Measurements from ENCODE around the gene NDRG3.
"Not testable (repeated sequence)": the region's sequence is repeated elsewhere in the genome, so short reads cannot be mapped to it uniquely, and the experiment has no call there.

Gene NDRG3

DNA sequence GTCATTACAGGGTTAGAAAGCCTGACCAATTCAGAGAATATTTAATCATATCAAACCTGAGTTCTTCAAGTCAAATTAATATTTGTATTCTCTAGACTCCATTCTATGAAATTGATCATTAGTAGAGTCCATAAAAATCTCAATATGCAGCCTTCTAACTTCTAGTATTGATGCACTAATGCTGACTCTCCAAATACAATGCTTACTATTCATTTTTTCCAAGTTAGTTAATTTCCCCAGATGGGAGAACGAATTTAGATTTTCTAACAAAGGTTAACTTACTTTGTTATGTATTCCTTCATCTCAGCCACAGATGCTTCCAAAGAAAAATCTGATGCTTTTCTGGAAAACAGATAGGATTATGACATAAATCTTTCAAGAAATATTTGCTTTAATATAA lies 12.4 kb upstream of the NDRG3 start:
- DNase-seq, result no peak

DNA sequence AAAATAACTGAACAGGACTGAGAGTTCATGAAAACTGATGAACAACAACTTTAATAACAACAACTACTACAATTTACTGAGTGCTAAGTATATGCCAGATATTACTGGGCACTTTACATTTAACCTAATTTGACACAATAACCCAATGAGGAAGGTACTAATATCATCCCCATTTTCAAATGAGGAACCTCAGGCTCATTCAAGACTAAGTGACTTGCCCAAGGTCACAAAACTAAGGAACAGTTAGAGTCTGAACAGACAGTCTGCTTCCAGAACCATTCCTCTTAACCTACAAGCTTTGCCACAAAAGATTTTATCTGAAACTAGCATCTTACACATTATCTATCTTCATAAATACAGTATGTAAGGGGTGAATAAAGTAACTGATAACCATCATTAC lies 10.6 kb upstream of the NDRG3 start:
- DNase-seq, result no peak

- DNase-seq, result no peak
Observed at GRCh38 chr20:36754656-36755222, 8.8 kb upstream of the NDRG3 start.

DNA sequence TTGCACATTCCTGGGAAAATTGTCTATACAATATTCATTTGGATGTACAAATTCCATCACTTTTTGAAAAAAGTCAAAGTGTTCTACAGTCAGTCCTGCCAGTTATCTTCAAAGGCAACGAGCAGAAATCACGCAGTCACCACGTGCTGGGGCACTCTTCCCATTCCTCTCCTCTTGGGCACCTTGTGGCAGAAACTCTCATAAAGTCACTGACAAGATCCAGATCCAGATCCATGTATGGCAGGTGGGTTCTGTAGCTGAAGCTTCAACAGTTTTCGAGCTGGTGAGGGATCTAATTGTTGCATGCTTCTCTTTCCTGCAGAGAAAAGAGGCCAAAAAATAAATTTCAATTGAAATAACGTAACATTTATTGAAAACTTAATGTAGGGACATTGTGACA lies 6.7 kb upstream of the NDRG3 start:
- no peak for DNase-seq

DNA sequence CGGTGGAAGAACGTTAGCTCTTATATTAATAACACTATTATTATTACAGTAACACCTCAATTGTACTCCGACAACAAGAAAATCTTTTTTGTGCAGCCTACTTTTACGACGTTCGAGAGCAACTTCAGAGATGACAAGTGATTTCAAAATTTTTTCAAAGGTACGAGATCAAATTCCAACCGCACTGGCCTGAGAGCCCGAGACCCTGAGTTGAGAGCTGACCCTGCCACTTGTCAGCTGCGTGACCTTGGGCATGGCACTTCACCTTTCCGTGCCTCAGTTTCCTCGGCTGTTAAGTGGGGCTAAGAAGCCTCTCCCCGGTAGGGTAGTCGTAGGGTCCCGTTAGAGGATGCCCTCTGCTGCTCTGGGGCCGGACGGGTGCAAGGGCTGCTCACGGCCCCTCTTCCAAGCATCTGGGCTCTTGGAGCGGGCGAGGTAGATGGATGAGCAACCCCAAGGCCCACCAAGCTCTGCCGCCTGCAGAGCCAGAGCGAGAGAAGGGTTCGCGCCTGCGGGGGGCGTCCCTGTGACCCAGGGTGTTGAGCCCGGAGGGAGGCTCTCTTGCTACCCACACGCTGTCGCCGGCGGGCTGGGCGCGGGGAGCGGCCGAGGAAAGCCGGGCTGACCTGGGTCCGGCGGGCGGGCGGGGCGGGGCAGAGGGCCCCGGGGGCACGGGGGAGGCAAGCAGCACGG lies 510 bp downstream of the NDRG3 start:
- DNase-seq, result peak; percentile 38

GRCh38 chr20:36744764-36745191 lies 1.1 kb downstream of the NDRG3 start:
- DNase-seq, result no peak

DNA sequence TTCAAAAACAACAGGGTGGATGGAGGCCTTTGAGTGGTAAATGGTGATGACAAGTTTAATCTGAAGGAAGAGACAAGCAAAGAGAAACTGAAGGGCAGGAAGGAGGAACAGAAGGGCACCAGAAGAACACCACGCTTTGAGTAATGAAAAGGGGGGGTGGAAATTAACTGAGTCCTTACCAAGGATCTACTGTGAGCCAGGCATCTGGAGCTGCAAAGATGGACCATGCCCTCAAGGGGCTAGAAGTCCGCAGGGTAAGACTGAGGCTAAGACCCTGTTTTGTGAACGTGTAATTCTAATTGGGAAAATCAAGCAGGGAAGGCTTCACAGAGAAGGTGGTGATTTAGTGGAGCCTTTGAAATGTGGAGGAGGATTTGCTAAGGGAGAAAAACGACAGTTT lies 1.6 kb downstream of the NDRG3 start:
- DNase-seq, result no peak

DNA sequence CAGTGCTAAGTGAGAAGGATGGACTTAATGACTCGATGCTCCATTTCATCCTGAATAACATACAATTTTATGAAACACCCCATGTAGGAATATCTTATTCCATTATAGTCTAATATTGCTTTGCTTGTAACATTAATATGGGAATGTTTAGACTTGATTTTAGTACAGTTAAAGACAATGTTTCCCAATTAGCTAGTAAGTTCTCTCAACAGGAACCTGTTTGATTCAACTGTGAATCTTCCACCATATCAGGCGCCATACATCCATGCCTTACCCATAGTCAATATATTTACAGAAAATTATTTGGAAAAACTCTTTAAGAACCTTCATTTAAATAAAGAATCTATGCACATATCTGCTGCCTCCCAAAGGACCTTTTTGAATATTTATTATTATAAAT lies 3.3 kb downstream of the NDRG3 start:
- DNase-seq, result no peak

DNA sequence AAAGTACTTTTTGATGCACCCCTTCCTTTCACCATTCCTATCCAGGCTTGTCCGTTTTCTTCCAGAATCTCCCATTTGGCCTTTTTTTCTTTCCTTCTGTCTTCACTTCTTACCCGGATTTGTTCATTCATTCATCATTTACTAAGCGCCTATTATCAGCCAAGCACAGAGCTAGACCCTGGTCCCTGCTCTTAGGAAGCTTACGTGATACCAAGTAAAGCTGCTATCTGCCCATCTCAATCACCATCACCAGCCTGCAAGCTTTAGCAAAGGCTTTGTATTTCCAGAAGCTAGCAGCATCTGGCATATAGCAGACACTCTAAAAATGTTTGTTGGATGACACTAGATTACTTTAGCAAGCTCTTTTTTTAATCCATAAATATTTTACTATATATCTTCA lies 4.8 kb downstream of the NDRG3 start:
- DNase-seq, result no peak

GRCh38 chr20:36737183-36737499 lies 8.7 kb downstream of the NDRG3 start:
- DNase-seq, result no peak

- no peak for DNase-seq
Observed at GRCh38 chr20:36736451-36737182, 9.3 kb downstream of the NDRG3 start.

DNA sequence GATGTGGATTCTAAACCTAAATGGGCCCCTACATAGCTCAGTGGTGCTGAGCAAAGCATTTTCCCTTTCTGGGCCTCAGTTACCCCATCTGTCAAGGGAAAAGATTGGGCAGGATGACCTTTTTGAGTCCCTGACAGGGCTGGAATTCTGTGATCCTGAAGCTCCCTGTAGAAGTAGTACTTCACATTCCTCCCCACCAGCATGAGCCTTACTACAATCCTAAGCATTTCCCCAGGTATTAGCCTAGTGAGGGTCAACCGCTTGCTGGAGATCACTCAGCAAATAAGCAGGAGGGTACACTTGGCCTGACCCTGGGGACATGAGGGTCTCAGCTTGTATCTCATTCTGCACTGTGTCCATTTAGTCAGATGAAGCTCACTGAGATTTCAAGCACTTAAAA lies 13.4 kb downstream of the NDRG3 start:
- DNase-seq, result no peak

GRCh38 chr20:36728986-36729385 lies 16.9 kb downstream of the NDRG3 start:
- DNase-seq, result no peak

DNA sequence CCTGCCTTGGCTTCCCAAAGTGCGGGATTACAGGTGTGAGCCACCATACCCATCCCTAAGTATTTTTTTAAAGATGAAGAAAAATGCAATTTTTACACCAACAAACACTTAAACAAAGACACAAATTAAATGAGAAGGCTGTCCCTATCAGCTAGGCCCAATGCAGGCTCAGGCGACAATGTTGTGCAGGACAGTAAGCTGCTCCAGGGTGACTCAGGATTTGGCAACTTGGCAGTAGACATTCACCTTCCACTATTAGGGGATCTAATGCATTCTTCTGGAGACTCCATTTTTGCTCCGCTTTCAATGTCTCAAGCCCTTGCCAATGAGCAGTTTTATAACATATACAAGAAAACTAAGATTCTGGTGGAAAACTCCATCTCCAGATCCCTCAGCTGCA lies 19.7 kb downstream of the NDRG3 start:
- DNase-seq, result no peak

DNA sequence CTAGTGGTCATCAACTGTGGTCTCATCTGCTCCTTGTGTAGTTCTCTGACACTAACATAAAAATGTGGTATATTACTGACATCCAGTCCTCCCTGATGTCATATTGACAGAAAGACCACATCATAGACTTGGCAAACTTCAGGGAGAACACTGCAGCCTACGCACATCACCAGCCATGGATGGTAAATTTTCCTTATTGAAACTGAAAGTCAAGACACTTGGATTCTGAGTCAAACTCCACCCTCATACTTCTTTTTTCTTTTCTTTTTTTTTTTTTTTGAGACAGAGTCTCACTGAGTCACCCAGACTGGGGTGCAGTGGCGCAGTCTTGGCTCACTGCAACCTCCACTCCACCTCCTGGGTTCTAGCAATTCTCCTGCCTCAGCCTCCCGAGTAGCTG lies 25.4 kb downstream of the NDRG3 start:
- peak; percentile 4 for DNase-seq

DNA sequence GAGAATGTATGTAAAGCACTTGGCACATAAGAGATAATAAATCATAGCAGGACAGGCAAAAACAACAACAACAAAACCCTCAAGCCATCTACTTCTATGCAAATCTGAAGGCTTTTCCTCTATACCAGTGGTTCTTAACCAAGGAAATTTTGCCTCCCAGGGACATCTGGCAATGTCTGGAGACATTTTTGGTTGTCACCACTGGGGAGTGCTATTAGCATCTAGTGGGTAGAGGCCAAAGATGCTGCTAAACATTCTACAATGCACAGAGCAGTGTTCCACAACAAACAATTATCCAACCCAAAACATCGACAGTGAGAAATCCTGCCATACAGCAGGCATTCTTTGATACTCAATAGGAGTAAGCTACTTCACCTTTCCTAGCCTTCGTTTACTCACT lies 28.2 kb downstream of the NDRG3 start:
- DNase-seq, result no peak

DNA sequence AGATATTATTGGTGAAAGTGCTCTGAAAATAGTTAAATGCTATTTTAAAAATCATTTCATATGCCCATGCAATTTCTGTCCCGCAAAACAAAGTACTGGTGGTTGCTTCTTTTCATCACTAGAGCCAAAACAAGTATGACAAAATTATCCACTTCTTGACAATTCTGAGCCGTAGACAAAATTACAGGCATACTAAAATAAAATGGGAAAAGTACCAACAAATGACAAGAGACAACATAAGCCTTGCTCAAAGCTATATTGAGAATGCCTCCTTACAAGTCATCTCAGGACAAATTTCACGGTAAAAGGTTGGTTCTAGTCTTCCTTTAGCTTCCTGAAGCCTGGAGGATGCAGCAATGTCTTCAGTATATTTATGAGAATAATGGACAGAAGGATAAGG lies 28.9 kb downstream of the NDRG3 start:
- DNase-seq, result no peak

DNA sequence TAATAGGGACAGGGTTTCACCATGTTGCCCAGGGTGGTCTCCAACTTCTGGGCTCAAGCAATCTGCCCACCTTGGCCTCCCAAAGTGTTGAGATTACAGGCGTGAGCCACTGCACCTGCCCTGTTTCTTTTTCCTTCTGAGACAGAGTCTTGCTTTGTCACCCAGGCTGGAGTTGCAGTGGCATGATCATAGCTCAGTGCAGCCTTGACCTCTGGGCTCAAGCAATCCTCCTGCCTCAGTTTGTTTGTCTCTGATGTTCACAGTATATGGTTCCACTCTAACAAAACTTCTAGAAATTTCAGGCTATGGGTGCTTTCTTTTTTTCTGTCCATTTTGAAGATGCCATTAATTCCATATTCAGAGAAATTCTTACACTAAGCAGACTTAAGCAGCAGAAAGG lies 33.1 kb downstream of the NDRG3 start:
- DNase-seq, result no peak

- no peak for DNase-seq
Observed at GRCh38 chr20:36709126-36709525, 36.8 kb downstream of the NDRG3 start.

GRCh38 chr20:36703530-36703929 lies 42.4 kb downstream of the NDRG3 start:
- DNase-seq, result no peak

DNA sequence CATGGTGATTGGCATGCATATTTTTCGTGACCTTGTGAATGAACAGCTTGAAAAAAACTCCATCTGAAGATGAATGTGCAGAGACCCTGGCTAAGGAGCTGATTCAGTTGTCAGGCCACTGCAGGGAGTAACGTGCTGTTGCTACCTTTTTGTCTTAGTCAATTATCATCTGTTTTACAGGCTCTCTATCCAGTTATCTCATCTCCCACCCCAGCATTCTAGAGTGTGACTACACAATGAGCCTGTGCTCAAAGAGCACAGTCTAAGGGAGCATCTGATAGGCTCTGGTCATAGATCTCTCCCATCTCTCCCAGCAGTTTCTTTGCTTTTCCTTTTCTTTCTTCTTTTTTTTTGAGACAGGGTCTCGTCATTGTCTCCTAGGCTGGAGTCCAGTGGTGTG lies 45.5 kb downstream of the NDRG3 start:
- no peak for DNase-seq

- DNase-seq, result not testable (repeated sequence)
Observed at GRCh38 chr20:36695467-36695866, 50.4 kb downstream of the NDRG3 start.

DNA sequence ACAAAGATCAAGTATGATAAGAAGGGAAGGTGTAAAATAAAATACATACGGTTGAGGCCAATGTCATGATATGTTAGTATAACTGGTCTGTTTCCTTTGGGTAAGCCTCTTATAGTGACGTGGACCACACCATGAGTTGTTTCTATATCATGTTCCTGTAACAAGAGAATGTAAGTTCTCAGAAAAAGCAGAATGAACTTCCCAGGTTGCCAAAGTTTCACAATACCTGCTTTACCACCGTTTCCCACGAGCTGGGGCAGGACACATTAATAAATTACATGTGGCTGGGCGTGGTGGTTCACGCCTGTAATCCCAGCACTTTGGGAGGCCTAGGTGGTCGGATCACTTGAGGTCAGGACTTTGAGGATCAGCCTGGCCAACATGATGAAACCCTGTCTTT lies 57.3 kb downstream of the NDRG3 start:
- no peak for DNase-seq

DNA sequence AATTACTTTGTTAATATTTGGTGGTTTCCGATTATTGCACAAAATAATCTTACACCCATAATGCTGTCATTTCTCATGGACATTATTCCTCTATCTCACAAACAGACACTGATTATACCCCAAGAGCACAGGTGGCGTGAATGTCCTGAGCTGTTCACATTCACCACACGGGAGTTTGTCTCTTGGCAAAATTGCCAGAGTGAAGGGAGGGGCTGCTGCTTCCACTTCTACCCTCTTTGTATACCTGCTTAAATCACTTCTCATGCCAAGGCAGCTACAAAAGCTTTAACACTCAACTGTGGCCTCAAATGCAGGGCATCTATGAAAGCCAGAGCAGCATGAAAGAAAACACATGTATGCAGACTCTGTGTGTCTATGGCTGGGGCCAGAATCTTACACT lies 58.0 kb downstream of the NDRG3 start:
- no peak for DNase-seq

DNA sequence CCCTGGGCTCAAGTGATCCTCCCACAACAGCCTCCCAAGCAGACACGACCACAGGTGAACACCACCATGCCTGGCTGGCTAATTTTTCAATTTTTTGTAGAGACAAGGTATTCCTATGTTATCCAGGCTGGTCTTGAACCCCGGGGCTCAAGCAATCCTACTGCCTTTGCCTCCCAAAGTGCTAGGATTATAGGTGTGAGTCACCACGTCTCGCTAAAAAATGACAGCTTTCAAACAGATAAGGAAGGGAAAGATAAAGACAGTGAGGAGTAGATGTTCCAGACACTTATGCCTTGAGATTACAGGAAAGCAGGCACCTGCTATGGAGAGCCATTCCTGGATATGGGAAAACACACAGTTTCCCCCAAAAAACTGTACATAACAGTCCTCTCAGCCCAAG lies 58.9 kb downstream of the NDRG3 start:
- DNase-seq, result no peak

Data from stimulated activated CD4-positive, alpha-beta T cell treated with anti-CD3 and anti-CD28 coated beads, Interleukin-12 subunit alpha, Interleukin-12 subunit beta, amount 100 ng/mL, for 4 hours (primary cell).